WTC11 (cell line): ENCODE data around the gene TNIK.

Experiments
- ETV6 ChIP-seq: sonication (generic); formaldehyde crosslinking; IDR thresholded peaks from 2 replicates; pipeline ENCODE4 v1.8.1; 2022; ENCODE audit warnings: mild to moderate bottlenecking, missing genetic modification reagents
- IRF2 ChIP-seq: sonication (generic); formaldehyde crosslinking; IDR thresholded peaks from 2 replicates; pipeline ENCODE4 v1.8.0; 2022; ENCODE audit warnings: low read depth, missing genetic modification reagents, borderline replicate concordance
- KAT7 ChIP-seq: sonication (generic); formaldehyde crosslinking; IDR thresholded peaks from 2 replicates; pipeline ENCODE4 v1.8.1; 2023; ENCODE audit warnings: missing genetic modification reagents, mild to moderate bottlenecking, borderline replicate concordance
- TEAD1 ChIP-seq: sonication (generic); formaldehyde crosslinking; IDR thresholded peaks from 2 replicates; pipeline ENCODE4 v1.8.0; 2022; ENCODE audit warnings: mild to moderate bottlenecking, missing genetic modification reagents
- ZNF317 ChIP-seq: sonication (generic); formaldehyde crosslinking; IDR thresholded peaks from 2 replicates; pipeline ENCODE4 v1.8.1; 2023; ENCODE audit warnings: low read depth, mild to moderate bottlenecking, moderate library complexity, missing genetic modification reagents, borderline replicate concordance
- TF ChIP-seq, protein P1 (sequence below): fragments of 200-600 bp; IDR thresholded peaks from 2 replicates; pipeline ENCODE4 v1.8.0; 2022; ENCODE audit warnings: antibody characterized with exemption
- TF ChIP-seq, protein P2 (sequence below): sonication (generic); formaldehyde crosslinking; IDR thresholded peaks from 2 replicates; pipeline ENCODE4 v1.8.0; 2022; ENCODE audit warnings: mild to moderate bottlenecking, missing genetic modification reagents
- TF ChIP-seq, protein P3 (sequence below): sonication (generic); formaldehyde crosslinking; IDR thresholded peaks from 2 replicates; pipeline ENCODE4 v1.8.1; 2023; ENCODE audit warnings: mild to moderate bottlenecking, missing genetic modification reagents, borderline replicate concordance

DNA sequence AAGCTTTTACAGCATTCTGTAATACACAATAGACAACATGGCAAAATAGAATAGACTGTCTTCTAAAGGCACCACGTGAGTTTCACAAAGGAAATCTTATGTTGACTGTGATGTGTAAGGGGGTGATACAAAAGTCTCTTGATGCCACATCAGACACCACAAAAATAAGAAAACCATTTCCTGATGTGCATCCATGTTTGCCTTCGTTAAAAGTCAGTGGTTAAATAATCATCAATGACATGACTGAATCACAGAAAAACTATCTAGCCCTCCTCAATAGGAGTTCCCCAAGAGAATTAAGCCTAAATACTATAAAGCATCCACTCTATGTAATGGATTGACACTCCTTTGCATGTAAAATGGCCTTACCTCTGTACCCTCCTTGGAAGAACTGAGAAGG is 235.0 kb downstream of the TNIK start:
- TF ChIP-seq, protein P1, sequence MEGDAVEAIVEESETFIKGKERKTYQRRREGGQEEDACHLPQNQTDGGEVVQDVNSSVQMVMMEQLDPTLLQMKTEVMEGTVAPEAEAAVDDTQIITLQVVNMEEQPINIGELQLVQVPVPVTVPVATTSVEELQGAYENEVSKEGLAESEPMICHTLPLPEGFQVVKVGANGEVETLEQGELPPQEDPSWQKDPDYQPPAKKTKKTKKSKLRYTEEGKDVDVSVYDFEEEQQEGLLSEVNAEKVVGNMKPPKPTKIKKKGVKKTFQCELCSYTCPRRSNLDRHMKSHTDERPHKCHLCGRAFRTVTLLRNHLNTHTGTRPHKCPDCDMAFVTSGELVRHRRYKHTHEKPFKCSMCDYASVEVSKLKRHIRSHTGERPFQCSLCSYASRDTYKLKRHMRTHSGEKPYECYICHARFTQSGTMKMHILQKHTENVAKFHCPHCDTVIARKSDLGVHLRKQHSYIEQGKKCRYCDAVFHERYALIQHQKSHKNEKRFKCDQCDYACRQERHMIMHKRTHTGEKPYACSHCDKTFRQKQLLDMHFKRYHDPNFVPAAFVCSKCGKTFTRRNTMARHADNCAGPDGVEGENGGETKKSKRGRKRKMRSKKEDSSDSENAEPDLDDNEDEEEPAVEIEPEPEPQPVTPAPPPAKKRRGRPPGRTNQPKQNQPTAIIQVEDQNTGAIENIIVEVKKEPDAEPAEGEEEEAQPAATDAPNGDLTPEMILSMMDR = no peak
- TF ChIP-seq ETV6 (CRISPR knock-in tag) (no peak), ZNF317 (CRISPR knock-in tag) (no peak), TEAD1 (CRISPR knock-in tag) (no peak), IRF2 (CRISPR knock-in tag) (no peak), KAT7 (CRISPR knock-in tag) (no peak)
- TF ChIP-seq, protein P2, sequence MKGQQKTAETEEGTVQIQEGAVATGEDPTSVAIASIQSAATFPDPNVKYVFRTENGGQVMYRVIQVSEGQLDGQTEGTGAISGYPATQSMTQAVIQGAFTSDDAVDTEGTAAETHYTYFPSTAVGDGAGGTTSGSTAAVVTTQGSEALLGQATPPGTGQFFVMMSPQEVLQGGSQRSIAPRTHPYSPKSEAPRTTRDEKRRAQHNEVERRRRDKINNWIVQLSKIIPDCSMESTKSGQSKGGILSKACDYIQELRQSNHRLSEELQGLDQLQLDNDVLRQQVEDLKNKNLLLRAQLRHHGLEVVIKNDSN (CRISPR knock-in tag) = no peak
- TF ChIP-seq, protein P3, sequence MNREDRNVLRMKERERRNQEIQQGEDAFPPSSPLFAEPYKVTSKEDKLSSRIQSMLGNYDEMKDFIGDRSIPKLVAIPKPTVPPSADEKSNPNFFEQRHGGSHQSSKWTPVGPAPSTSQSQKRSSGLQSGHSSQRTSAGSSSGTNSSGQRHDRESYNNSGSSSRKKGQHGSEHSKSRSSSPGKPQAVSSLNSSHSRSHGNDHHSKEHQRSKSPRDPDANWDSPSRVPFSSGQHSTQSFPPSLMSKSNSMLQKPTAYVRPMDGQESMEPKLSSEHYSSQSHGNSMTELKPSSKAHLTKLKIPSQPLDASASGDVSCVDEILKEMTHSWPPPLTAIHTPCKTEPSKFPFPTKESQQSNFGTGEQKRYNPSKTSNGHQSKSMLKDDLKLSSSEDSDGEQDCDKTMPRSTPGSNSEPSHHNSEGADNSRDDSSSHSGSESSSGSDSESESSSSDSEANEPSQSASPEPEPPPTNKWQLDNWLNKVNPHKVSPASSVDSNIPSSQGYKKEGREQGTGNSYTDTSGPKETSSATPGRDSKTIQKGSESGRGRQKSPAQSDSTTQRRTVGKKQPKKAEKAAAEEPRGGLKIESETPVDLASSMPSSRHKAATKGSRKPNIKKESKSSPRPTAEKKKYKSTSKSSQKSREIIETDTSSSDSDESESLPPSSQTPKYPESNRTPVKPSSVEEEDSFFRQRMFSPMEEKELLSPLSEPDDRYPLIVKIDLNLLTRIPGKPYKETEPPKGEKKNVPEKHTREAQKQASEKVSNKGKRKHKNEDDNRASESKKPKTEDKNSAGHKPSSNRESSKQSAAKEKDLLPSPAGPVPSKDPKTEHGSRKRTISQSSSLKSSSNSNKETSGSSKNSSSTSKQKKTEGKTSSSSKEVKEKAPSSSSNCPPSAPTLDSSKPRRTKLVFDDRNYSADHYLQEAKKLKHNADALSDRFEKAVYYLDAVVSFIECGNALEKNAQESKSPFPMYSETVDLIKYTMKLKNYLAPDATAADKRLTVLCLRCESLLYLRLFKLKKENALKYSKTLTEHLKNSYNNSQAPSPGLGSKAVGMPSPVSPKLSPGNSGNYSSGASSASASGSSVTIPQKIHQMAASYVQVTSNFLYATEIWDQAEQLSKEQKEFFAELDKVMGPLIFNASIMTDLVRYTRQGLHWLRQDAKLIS (CRISPR knock-in tag) = no peak
